SK-N-SH (cell line): ENCODE results near the gene GPATCH11. TPM values are rescaled to one million over a fixed set of nuclear protein-coding genes. Genes with fewer than 3 reads are reported as not detected.

ENCODE experiments used
- CTCF ChIA-PET: fragments of 300-600, 350-600 bp; formaldehyde crosslinking; extraction: SDS; loops from one replicate; lab custom pipeline; 2021; lab: Yijun Ruan, JAX
- POLR2A ChIA-PET: fragments of 350-600 bp; sonication (Branson Sonifier 250); formaldehyde crosslinking; extraction: SDS; loops from one replicate; lab custom pipeline; 2020; ENCODE audit warnings: antibody characterized with exemption, inconsistent platforms; lab: Yijun Ruan, JAX
- DNase-seq: peaks from one replicate; pipeline ENCODE4 v3.0.0; 2012
- H2AFZ ChIP-seq: fragments of 200-600 bp; sonication (generic); 2 replicates; pipeline ENCODE4 v1.8.1; 2016; ENCODE audit warnings: antibody characterized with exemption, mild to moderate bottlenecking, low read depth
- H3F3A ChIP-seq: fragments of 200-600 bp; sonication (generic); replicated peaks from 2 replicates; pipeline ENCODE3; 2016; ENCODE audit warnings: antibody characterized with exemption, mild to moderate bottlenecking; ENCODE audit not compliant: insufficient read depth
- H3K27ac ChIP-seq, 2 experiments: fragments of 200-500 bp in 1 of 2; fragments of 200-600 bp in 1 of 2; sonication (Bioruptor generic) in 1 of 2; sonication (generic), shearing (Covaris generic) in 1 of 2; 2 replicates each; pipeline versions ENCODE4 v1.5.1 to v1.6.1; 2014 to 2016; ENCODE audit warnings: low read depth in 2 of 2, inconsistent platforms in 1 of 2, low read length in 1 of 2, mild to moderate bottlenecking in 1 of 2, mixed read lengths in 1 of 2
- H3K27me3 ChIP-seq: fragments of 200-600 bp; sonication (generic), shearing (Covaris generic); 2 replicates; pipeline ENCODE4 v1.6.1; 2016; ENCODE audit warnings: mixed run types; ENCODE audit not compliant: insufficient read depth
- H3K36me3 ChIP-seq, 2 experiments: fragments of 200-500 bp in 1 of 2; fragments of 200-600 bp in 1 of 2; sonication (Bioruptor generic) in 1 of 2; sonication (generic) in 1 of 2; replicated peaks in 1 of 2; 2 replicates each; pipeline versions ENCODE3 to v1.5.1; 2014 to 2016; ENCODE audit warnings: low read length in 1 of 2, mild to moderate bottlenecking in 1 of 2; ENCODE audit not compliant: insufficient read depth in 2 of 2, control insufficient read depth in 1 of 2
- H3K4me1 ChIP-seq, 2 experiments: fragments of 200-500 bp in 1 of 2; fragments of 200-600 bp in 1 of 2; sonication (Bioruptor generic) in 1 of 2; sonication (generic), shearing (Covaris generic) in 1 of 2; 2 replicates each; pipeline versions ENCODE4 v1.5.1 to v1.6.1; 2014 to 2016; ENCODE audit warnings: low read depth in 1 of 2, low read length in 1 of 2, mixed run types in 1 of 2; ENCODE audit not compliant: insufficient read depth in 2 of 2, control insufficient read depth in 1 of 2
- H3K4me2 ChIP-seq: fragments of 200-600 bp; sonication (generic), shearing (Covaris generic); 2 replicates; pipeline ENCODE4 v1.6.1; 2017; ENCODE audit warnings: mixed run types
- H3K4me3 ChIP-seq, 2 experiments: fragments of 200-500 bp in 1 of 2; fragments of 200-600 bp in 1 of 2; sonication (Bioruptor generic) in 1 of 2; sonication (generic), shearing (Covaris generic) in 1 of 2; 2 replicates each; pipeline versions ENCODE4 v1.5.1 to v1.8.1; 2014 to 2016; ENCODE audit warnings: low read depth in 2 of 2, inconsistent platforms in 1 of 2, low read length in 1 of 2, mild to moderate bottlenecking in 1 of 2, mixed read lengths in 1 of 2, moderate library complexity in 1 of 2
- H3K79me2 ChIP-seq: fragments of 200-600 bp; sonication (generic); 2 replicates; pipeline ENCODE4 v1.8.1; 2017; ENCODE audit warnings: mild to moderate bottlenecking; ENCODE audit not compliant: insufficient read depth
- H3K9ac ChIP-seq: fragments of 200-600 bp; sonication (generic); 2 replicates; pipeline ENCODE4 v1.6.1; 2017; ENCODE audit warnings: mixed run types
- H3K9me2 ChIP-seq: fragments of 200-600 bp; sonication (generic); 2 replicates; pipeline ENCODE4 v1.6.1; 2017; ENCODE audit warnings: mixed run types
- H3K9me3 ChIP-seq: fragments of 200-600 bp; sonication (generic); 2 replicates; pipeline ENCODE4 v1.6.1; 2017; ENCODE audit warnings: mixed run types, mild to moderate bottlenecking, moderate library complexity
- H4K20me1 ChIP-seq: fragments of 200-600 bp; sonication (generic); 2 replicates; pipeline ENCODE4 v1.6.1; 2017; ENCODE audit warnings: mild to moderate bottlenecking, mixed run types; ENCODE audit not compliant: insufficient read depth
- CHD2 ChIP-seq: fragments of 150-350 bp; IDR thresholded peaks from 2 replicates; pipeline ENCODE4 v1.6.1; 2018; ENCODE audit warnings: low read length; ENCODE audit not compliant: partially characterized antibody
- EP300 ChIP-seq, 2 experiments: IDR thresholded peaks; 2 replicates each; pipeline versions ENCODE4 v1.4.0 to v1.6.1; 2012; ENCODE audit warnings: borderline replicate concordance in 1 of 2, low read depth in 1 of 2, low read length in 1 of 2
- EZH2phosphoT487 ChIP-seq: fragments of 200-600 bp; sonication (generic); IDR thresholded peaks from 2 replicates; pipeline ENCODE4 v1.6.1; 2017; ENCODE audit warnings: low read depth, mixed run types, mild to moderate bottlenecking, antibody characterized with exemption, moderate library complexity, borderline replicate concordance
- FOSL2 ChIP-seq: IDR thresholded peaks from 2 replicates; pipeline ENCODE4 v1.4.0; 2012; ENCODE audit warnings: low read depth, mild to moderate bottlenecking, moderate library complexity, borderline replicate concordance
- FOXM1 ChIP-seq: IDR thresholded peaks from 2 replicates; pipeline ENCODE4 v1.4.0; 2012; ENCODE audit warnings: low read depth, mild to moderate bottlenecking
- JUND ChIP-seq: IDR thresholded peaks from 2 replicates; pipeline ENCODE4 v1.4.0; 2012
- MEF2A ChIP-seq: IDR thresholded peaks from 2 replicates; pipeline ENCODE4 v1.4.0; 2012; ENCODE audit warnings: low read depth, borderline replicate concordance
- MXI1 ChIP-seq: IDR thresholded peaks from 2 replicates; pipeline ENCODE4 v1.6.1; 2012; ENCODE audit warnings: mild to moderate bottlenecking, low read depth, low read length, improper control_type of control experiment
- NRF1 ChIP-seq: IDR thresholded peaks from 2 replicates; pipeline ENCODE4 v1.6.1; 2012; ENCODE audit warnings: low read depth, mild to moderate bottlenecking, low read length
- POLR2AphosphoS5 ChIP-seq: IDR thresholded peaks from 2 replicates; pipeline ENCODE4 v1.6.1; 2012; ENCODE audit warnings: low read depth, low read length
- RFX5 ChIP-seq: IDR thresholded peaks from 2 replicates; pipeline ENCODE4 v1.6.1; 2012; ENCODE audit warnings: mild to moderate bottlenecking, improper control_type of control experiment, low read length
- RXRA ChIP-seq: IDR thresholded peaks from 2 replicates; pipeline ENCODE4 v1.4.0; 2012; ENCODE audit warnings: low read depth, mild to moderate bottlenecking, borderline replicate concordance
- TAF1 ChIP-seq: IDR thresholded peaks from 2 replicates; pipeline ENCODE4 v1.6.1; 2012; ENCODE audit warnings: low read depth, mild to moderate bottlenecking, low read length, moderate library complexity, borderline replicate concordance
- WGBS: methylation state at CpG from one replicate; pipeline ENCODE4 v1.1.6; 2017; ENCODE audit warnings: low lambda C conversion rate; 5-methylcytosine and 5-hydroxymethylcytosine counted together
- polyA plus RNA-seq, 3 experiments: library from polyadenylated mRNA; depleted of rRNA; stranded (reverse); fragments of >200 nt; gene quantifications; 2 replicates each; pipeline ENCODE4 v1.2.3, GENCODE V29; 2012
- TF ChIP-seq, protein P1 (sequence below): IDR thresholded peaks from 2 replicates; pipeline ENCODE4 v1.4.0; 2012; ENCODE audit warnings: low read depth, borderline replicate concordance
- TF ChIP-seq, protein P2 (sequence below): IDR thresholded peaks from 2 replicates; pipeline ENCODE4 v1.4.0; 2012; ENCODE audit warnings: low read depth

The GPATCH11 gene
- polyA plus RNA-seq, 1 of the 3 experiments (the other 2 are of a cell fraction) = 2.9 TPM

DNA sequence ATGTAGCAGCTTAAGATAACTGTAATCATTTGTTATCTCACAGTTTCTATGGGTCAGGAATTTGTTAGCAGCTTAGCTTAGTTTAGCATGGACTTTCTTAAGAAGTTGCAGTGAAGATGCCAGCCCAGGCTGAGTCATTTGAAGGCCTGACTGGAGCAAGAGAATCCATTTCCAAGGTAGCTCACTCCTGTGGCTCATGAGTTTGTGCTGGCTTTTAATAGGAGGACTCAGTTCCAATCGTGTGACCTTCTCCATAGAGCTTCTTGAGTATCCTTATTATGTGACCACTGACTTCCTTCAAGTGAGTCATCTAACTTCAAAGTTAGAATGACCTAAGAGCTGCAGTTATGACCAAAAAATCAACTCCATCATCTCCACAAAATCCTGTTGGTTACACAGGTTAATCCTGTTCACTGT is 1.4 kb downstream of the GPATCH11 start:
- Histone ChIP-seq H3K9me2 (no peaks in the 10 kb centered on the region), H3K27ac (peak overlapping the region in 1 of 2 experiments; percentile 21; a peak in 1 of 4 replicates), H3K4me3 (peak overlapping the region in 1 of 2 experiments; percentile 78; a peak in 1 of 4 replicates), H3K79me2 (peaks cover 43% of the 10 kb centered on the region), H3K4me2 (peak overlapping the region; percentile 87), H2AFZ (peak overlapping the region; percentile 90), H3K9ac (no peak overlapping the region), H4K20me1 (no peaks in the 10 kb centered on the region), H3K27me3 (no peaks in the 10 kb centered on the region), H3K4me1 (peaks cover 16 to 17% of the 10 kb centered on the region in 2 experiments; a peak in 3 of 4 replicates), H3F3A (peaks cover 4% of the 10 kb centered on the region), H3K36me3 (peaks cover 21 to 27% of the 10 kb centered on the region in 2 experiments), H3K9me3 (no peaks in the 10 kb centered on the region)
- no peak for DNase-seq
- TF ChIP-seq, protein P1, sequence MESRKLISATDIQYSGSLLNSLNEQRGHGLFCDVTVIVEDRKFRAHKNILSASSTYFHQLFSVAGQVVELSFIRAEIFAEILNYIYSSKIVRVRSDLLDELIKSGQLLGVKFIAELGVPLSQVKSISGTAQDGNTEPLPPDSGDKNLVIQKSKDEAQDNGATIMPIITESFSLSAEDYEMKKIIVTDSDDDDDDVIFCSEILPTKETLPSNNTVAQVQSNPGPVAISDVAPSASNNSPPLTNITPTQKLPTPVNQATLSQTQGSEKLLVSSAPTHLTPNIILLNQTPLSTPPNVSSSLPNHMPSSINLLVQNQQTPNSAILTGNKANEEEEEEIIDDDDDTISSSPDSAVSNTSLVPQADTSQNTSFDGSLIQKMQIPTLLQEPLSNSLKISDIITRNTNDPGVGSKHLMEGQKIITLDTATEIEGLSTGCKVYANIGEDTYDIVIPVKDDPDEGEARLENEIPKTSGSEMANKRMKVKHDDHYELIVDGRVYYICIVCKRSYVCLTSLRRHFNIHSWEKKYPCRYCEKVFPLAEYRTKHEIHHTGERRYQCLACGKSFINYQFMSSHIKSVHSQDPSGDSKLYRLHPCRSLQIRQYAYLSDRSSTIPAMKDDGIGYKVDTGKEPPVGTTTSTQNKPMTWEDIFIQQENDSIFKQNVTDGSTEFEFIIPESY = no peak
- peak; percentile 17; the same call in 1 of the 2 replicates for TF ChIP-seq FOSL2
- ChIA-PET POLR2A (interaction anchor here (0.7 kb wide), 1 partner anchor 391 kb away, joined by 3 read pairs; no protein-coding TSS in a partner anchor), CTCF (interaction anchor here (1.0 kb wide), 1 partner anchor 9 kb away, joined by 3 read pairs; no protein-coding TSS in a partner anchor)
- WGBS = 54% methylated on average over 1 of the region's 1 CpG

DNA sequence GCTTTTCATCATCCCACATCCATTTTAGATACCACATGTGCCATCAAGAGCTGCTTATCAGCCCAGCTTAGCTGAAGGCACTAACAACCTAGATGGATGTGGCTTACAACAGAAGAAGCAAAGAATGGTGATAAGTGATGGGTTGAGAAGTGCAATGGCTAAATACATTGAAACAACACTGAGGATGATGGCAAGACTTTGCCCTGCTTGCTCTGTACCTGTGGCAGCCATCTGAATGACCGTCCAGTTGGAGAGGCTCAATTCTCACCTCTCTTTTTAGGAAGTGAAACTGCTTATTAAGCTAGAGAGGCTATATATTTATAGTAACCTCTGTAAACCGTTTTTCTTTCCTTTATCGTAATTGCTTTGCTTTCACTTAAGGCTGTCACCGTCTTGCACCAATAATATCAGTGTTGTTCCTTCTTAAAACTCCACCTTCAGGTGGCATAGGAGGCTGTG is 5.7 kb downstream of the GPATCH11 start:
- H4K20me1 ChIP-seq = no peaks in the 10 kb centered on the region
- ChIA-PET CTCF (no interaction called here), POLR2A (no interaction called here)
- no peaks in the 10 kb centered on the region for H3K9me3 ChIP-seq
- peaks cover 15% of the 10 kb centered on the region for H3K79me2 ChIP-seq
- H3K4me3 ChIP-seq = no peak overlapping the region
- H3K9me2 ChIP-seq = no peaks in the 10 kb centered on the region
- peaks cover 2 to 9% of the 10 kb centered on the region in 2 experiments; a peak in 3 of 4 replicates for H3K4me1 ChIP-seq
- H3K27ac ChIP-seq = no peak overlapping the region
- H3F3A ChIP-seq = peaks cover 4% of the 10 kb centered on the region
- peaks cover 46 to 50% of the 10 kb centered on the region in 2 experiments for H3K36me3 ChIP-seq
- TF ChIP-seq MEF2A (no peak), CHD2 (no peak), MXI1 (no peak), POLR2AphosphoS5 (no peak), RFX5 (no peak), JUND (no peak), RXRA (no peak), NRF1 (no peak), FOSL2 (no peak), FOXM1 (no peak), EP300 (IDR thresholded peaks at IDR 0.05; ENCODE audit: borderline replicate concordance in 1 of 2, low read depth in 1 of 2, low read length in 1 of 2) (no peak), EZH2phosphoT487 (no peak), TAF1 (no peak)
- TF ChIP-seq, protein P1 = no peak
- TF ChIP-seq, protein P2, sequence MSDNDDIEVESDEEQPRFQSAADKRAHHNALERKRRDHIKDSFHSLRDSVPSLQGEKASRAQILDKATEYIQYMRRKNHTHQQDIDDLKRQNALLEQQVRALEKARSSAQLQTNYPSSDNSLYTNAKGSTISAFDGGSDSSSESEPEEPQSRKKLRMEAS = no peak
- H3K9ac ChIP-seq = no peak overlapping the region
- H3K4me2 ChIP-seq = no peak overlapping the region
- no peak overlapping the region for H2AFZ ChIP-seq
- 86% methylated on average over 4 of the region's 4 CpGs for WGBS
- no peaks in the 10 kb centered on the region for H3K27me3 ChIP-seq
- DNase-seq = no peak
